Stimulated activated CD8-positive, alpha-beta memory T cell treated with anti-CD3 and anti-CD28 coated beads, Interleukin-4, amount 100 ng/mL, for 1 hour (primary cell): ENCODE measurements around the gene SEMA5A.
"Not testable (repeated sequence)": the region's sequence is repeated elsewhere in the genome, so short reads cannot be mapped to it uniquely, and the experiment has no call there.

Experiments used
- DNase-seq, 2 donors: peaks; one replicate each; pipeline ENCODE4 v3.0.0-alpha.2; 2020; ENCODE audit warnings: low read depth in 2 of 2, low spot score in 1 of 2

SEMA5A gene

DNA sequence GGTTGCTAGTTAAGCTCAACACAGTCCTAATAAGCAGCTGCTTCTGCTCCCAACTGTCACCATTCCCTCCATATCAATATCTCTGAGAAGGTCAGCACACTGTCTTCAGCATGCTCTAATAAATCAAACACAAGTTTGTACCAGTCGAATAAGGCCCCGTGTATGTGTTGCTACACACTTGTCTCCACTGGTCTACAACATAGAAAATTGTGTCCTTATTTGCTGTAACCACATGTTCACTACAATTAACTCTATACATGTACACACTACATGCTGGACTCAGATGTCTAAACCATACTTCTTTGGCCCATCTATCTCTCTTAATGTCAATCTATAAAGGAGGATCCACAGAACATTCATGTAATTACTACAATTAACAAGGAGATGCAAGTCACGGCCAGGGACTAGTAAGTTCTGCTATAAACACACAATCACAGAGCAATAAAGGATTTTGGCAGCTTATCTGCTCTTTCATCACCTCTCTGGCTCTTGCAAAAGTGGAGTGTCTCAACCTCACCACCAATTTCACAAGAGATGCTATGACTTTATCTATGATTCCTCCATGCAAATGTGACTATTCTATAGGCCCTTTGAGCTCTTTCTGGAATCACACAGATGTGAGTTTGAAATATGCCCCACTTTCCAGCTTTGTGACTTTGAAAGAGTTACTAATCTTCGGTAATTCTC lies 143.9 kb downstream of the SEMA5A start:
- no peak for DNase-seq

GRCh38 chr5:9399783-9400182 lies 146.1 kb downstream of the SEMA5A start:
- not testable (repeated sequence) for DNase-seq

- DNase-seq = no peak
Measured at GRCh38 chr5:9399094-9399493, 146.8 kb downstream of the SEMA5A start.

DNA sequence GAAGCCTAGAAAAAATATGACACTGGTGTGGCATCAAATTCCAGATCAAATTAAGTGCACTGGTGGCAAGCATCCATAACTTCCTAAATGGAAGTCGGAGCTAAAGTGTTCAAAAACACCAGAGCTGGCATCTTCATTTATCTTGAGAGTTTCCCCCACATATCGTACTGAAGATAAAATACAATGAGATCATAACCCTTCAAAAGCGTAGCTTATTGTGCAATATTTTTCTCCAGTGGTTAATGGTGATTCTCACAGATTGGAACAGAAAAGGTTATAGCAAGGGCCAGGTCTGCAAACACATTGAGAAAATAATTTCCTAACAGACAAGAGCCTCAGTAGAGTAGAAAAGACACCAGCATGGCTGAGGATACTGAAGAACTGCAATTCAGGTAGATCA lies 147.6 kb downstream of the SEMA5A start:
- no peak for DNase-seq

GRCh38 chr5:9396285-9396770 lies 149.5 kb downstream of the SEMA5A start:
- DNase-seq = no peak

GRCh38 chr5:9395706-9396105 lies 150.2 kb downstream of the SEMA5A start:
- no peak for DNase-seq

GRCh38 chr5:9394221-9394620 lies 151.7 kb downstream of the SEMA5A start:
- DNase-seq = no peak

GRCh38 chr5:9392625-9393024 lies 153.2 kb downstream of the SEMA5A start:
- DNase-seq = no peak

- no peak for DNase-seq
Measured at GRCh38 chr5:9391080-9391479, 154.8 kb downstream of the SEMA5A start.

GRCh38 chr5:9390113-9390512 lies 155.8 kb downstream of the SEMA5A start:
- no peak for DNase-seq

DNA sequence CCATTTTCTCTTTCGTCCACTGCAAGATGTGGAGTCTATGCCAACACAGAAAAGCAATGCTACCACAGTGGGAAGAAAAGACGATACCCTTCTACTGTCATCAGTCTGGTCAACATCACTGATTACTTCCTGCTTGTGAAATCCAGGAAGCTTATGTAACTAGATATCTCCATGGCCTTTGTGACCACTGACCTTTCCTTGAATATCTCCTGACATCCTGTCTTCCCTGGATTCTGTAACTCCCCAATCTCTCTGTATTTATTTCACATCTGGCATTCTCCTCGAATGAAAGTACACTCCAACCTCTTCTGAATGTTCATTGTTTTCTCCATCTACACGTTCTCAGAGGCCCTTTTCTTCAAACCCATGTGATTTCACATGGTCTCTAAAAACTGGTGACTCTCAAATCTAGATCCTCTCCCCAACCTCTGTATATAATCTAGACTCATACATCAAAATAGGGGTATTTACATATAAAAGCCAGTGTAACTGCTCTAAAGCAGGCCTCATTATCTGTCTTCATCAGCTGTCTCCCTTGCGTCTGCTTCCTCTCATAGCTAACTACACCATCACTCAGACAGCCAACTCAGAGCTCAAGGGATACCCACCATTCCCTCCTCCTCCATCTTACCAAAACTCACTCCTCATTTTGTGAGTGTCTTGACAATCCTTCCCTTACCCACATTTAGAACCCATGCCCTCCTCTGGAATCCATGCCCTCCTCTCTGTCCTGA lies 156.8 kb downstream of the SEMA5A start:
- DNase-seq = no peak

GRCh38 chr5:9387879-9388278 lies 158.0 kb downstream of the SEMA5A start:
- DNase-seq = no peak

- no peak for DNase-seq
Measured at GRCh38 chr5:9386945-9387344, 158.9 kb downstream of the SEMA5A start.

DNA sequence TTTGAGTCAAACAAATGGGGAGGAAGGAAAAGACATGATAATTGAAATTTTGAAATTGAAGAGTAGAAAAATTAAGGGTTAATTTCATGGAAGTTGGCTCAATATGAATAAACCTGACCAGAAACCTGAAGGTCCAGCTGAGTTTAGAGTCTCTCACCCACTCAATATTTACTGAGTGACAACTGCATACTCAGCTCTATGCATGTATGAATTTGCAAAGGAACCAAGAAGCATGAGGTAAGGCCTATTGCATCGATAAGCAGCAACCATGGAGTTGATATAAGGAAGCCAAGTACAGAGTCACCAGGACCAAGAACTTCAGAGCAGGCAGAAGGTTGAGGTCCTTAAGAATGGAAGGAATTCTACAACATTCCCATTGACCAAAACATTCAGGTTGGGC lies 163.4 kb downstream of the SEMA5A start:
- DNase-seq = no peak

DNA sequence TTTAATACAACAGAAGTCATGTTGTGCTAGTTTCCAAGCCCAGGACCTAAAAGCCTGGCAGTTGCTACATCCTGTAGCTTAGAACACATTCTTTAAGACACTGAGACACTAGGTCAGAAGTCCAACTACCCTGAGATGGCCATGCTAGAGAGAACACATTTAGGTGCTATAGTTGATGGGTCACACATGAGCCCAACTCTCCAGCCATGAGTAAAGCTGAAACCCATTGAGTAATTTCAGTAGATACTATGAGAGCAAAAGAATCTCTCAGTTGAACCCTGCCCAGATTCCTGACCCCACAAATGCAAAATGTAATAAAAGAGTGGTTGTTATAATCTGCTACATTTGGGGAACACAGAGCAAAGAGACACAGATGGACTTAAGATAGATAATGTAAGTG lies 164.4 kb downstream of the SEMA5A start:
- DNase-seq = no peak

DNA sequence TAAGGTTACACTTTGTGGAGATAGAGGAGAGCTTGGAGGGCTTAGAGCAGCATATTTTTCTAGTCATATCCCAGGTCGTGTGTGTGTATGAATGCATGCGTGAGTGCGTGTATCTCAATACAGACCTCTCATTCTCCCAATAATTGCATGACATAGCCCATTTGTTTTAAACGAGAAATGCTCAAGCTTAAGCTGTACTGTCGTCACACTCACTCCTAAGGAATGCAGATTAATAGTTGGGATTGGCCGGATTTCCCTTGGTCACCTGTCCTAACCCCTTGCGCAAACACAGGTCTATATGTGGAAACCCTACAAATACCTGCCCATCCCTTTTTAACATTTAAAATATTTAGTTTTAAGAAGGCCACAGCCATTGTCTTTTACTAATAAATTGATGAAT lies 165.8 kb downstream of the SEMA5A start:
- DNase-seq = no peak

DNA sequence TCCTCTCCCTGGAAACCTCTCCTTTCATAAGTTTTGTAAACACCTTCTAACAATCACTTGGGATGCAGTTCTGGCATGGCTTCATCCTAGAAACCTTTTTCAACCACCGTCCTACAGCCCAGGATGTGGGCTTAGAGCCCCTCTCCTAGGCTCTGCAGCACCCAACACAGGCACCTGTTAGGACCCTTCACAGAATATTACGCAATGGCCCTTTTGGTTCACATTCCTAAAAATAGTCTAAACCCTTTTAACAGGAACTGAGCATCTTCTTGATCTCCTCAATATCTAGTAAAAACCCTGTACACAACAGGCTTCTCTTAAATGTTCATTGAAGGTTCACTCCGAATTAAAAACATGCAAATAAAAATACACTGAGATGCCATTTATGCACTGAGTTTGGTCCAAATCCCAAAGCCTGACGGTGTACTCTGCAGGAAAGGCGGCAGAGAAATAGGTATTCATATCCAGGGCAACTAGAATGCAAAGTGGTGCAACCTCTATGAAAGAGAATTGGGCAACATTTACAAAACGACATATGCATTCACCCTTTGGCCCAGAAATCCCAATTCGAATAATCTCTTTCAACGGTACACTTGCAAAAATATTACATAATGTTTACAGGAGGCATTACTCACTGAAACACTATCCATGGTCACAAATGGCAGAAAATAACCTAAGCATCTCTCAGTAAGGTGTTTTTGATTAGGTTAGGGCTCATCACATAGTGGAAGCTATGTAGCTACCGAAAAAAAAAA lies 169.3 kb downstream of the SEMA5A start:
- no peak for DNase-seq

DNA sequence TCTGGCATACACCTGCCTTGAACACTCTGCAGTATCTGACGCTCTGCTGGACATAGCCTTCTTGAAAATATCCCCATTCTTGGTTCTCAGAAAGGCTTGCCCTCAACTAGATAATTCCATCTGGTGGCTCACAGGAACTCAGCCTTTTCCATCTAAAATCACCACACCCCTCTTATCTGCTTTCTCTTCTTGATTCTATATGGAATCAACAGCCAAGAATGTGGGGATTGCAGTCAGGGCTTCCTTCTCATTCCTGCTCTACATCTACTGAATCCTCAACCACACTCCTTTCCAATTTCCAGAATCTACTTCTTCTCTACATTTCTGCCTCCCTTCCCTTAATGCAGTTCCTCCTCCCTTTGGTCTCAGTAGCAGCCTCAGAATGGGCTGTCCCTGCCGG lies 170.1 kb downstream of the SEMA5A start:
- no peak for DNase-seq

DNA sequence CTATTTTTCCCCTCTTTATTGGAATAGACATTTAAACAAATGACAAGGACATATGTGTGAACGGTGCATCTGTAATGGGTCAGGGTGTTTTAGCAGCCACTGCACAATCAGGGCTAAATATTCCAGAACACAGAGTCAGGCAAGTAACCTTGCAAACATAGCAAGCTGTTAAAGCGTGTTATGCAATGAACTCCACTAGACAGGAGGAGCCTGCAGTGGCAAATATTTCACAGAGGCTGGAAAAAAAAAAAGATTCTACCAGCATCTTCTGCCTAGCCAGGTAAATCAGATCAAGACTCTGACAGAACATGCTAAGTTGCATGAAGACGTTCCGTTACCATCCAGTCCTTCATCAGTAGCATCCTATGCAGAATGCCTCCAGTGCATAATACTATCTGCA lies 171.8 kb downstream of the SEMA5A start:
- no peak for DNase-seq

GRCh38 chr5:9373571-9373970 lies 172.3 kb downstream of the SEMA5A start:
- no peak for DNase-seq

DNA sequence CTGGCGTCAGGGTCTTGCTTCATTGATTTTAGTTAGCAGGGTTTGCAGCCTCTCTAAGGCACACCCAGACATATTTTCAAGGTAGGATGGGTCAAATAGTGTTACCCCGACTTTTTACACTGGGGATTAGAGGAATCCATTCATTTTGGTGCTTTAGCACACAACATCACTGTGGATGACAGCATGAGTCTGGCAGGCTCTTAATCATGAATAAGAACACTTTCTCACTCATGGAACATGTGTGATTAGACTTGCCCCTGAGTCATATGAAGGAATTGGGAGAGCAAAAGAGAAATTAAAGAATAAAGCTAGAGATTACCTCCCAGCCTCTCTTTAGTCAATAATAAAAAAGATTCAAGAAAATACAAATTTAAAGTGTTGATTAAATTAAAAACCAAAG lies 175.6 kb downstream of the SEMA5A start:
- no peak for DNase-seq

DNA sequence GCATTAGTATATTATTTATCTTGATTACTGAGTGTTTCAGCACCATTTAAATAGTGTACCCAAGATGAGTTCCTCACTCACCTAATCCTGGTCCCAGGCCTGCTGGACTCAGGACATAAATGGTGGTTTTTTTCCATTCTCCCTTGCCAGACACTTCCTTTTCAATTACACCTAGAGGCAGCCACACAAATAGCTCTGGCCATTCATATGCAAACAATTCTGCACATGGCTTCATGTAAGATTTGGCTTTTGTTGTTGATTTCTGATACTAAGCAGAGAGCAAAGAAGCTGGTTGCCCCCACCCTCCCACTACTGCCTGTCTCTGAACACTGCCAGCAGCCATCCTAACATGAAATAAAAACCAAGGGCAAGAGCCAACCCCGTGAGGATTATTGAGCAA lies 180.4 kb downstream of the SEMA5A start:
- DNase-seq = no peak
